CD14-positive monocyte (primary cell): Measurements from ENCODE around the gene MAGEF1. TPM values are rescaled to one million over a fixed set of nuclear protein-coding genes. Genes with fewer than 3 reads are reported as not detected.

Source experiments
- DNase-seq, 3 donors: peaks; one replicate each; pipeline ENCODE4 v3.0.0-alpha.2; 2011 to 2022
- H2AFZ ChIP-seq: 2 replicates; pipeline ENCODE4 v1.6.0; 2012; ENCODE audit warnings: mild to moderate bottlenecking, low read depth, low read length, inconsistent platforms; ENCODE audit not compliant: insufficient read depth, poor library complexity, severe bottlenecking
- H3K27ac ChIP-seq, 2 donors: 1 replicate in 1 of 2; 2 replicates in 1 of 2; pipeline ENCODE4 v1.5.1; 2012 to 2013; ENCODE audit warnings: low read length in 2 of 2, control low read depth in 1 of 2, inconsistent platforms in 1 of 2, low read depth in 1 of 2, mild to moderate bottlenecking in 1 of 2
- H3K27me3 ChIP-seq, 2 donors: one replicate each; pipeline versions ENCODE4 v1.6.0 to v1.6.1; 2011 to 2013; ENCODE audit warnings: low read length in 2 of 2; ENCODE audit not compliant: control insufficient read depth in 2 of 2, insufficient read depth in 2 of 2
- H3K36me3 ChIP-seq, 2 donors: replicated peaks in 1 of 2; 1 replicate in 1 of 2; 2 replicates in 1 of 2; pipeline versions ENCODE4 v1.5.1 to v1.6.1; 2012 to 2013; ENCODE audit warnings: low read length in 2 of 2, control low read depth in 1 of 2, inconsistent platforms in 1 of 2, mild to moderate bottlenecking in 1 of 2; ENCODE audit not compliant: insufficient read depth in 2 of 2, control insufficient read depth in 1 of 2
- H3K4me1 ChIP-seq, 2 donors: 1 replicate in 1 of 2; 2 replicates in 1 of 2; pipeline versions ENCODE4 v1.5.1 to v1.6.1; 2012 to 2013; ENCODE audit warnings: low read length in 2 of 2, control low read depth in 1 of 2, inconsistent platforms in 1 of 2, mild to moderate bottlenecking in 1 of 2, moderate library complexity in 1 of 2; ENCODE audit not compliant: insufficient read depth in 2 of 2, control insufficient read depth in 1 of 2
- H3K4me2 ChIP-seq: replicated peaks from 2 replicates; pipeline ENCODE3; 2012; ENCODE audit warnings: low read length, moderate library complexity, mild to moderate bottlenecking; ENCODE audit not compliant: poor library complexity, severe bottlenecking; ENCODE audit errors: extremely low read depth
- H3K4me3 ChIP-seq, 3 experiments: fragments of 200-600 bp in 1 of 3; sonication (generic) in 1 of 3; replicated peaks in 1 of 3; 1 replicate in 2 of 3; 2 replicates in 1 of 3; pipeline ENCODE4 v1.5.1; 2011 to 2013; ENCODE audit warnings: low read length in 3 of 3, mild to moderate bottlenecking in 3 of 3, control low read depth in 2 of 3, low read depth in 2 of 3, inconsistent platforms in 1 of 3, moderate library complexity in 1 of 3
- H3K79me2 ChIP-seq: 2 replicates; pipeline ENCODE4 v1.6.0; 2012; ENCODE audit warnings: mild to moderate bottlenecking, control low read depth, inconsistent platforms, low read length, moderate library complexity; ENCODE audit not compliant: insufficient read depth
- H3K9ac ChIP-seq: 2 replicates; pipeline ENCODE4 v1.6.0; 2017; ENCODE audit warnings: low read length, mild to moderate bottlenecking; ENCODE audit not compliant: insufficient read depth, poor library complexity, severe bottlenecking
- H3K9me3 ChIP-seq, 2 donors: replicated peaks in 1 of 2; 1 replicate in 1 of 2; 2 replicates in 1 of 2; pipeline versions ENCODE4 v1.5.1 to v1.6.1; 2012 to 2013; ENCODE audit warnings: low read length in 2 of 2, control low read depth in 1 of 2; ENCODE audit not compliant: control insufficient read depth in 1 of 2, insufficient read depth in 1 of 2
- H4K20me1 ChIP-seq: 2 replicates; pipeline ENCODE4 v1.6.0; 2012; ENCODE audit warnings: mild to moderate bottlenecking, low read length, control low read depth, moderate library complexity; ENCODE audit not compliant: insufficient read depth
- H3K27ac Mint-ChIP-seq, 7 donors: one replicate each; pipeline ENCODE4 v1.8.0; 2020; ENCODE audit warnings: mild to moderate bottlenecking in 7 of 7, mixed read lengths in 7 of 7, moderate library complexity in 6 of 7, inconsistent platforms in 2 of 7
- H3K27me3 Mint-ChIP-seq, 3 donors: one replicate each; pipeline ENCODE4 v1.8.0; 2021 to 2022; ENCODE audit warnings: low read depth in 3 of 3, mild to moderate bottlenecking in 3 of 3, mixed read lengths in 3 of 3, moderate library complexity in 3 of 3, inconsistent platforms in 1 of 3
- H3K36me3 Mint-ChIP-seq, 2 donors: one replicate each; pipeline ENCODE4 v1.8.0; 2020; ENCODE audit warnings: mixed read lengths in 2 of 2, inconsistent platforms in 1 of 2, mild to moderate bottlenecking in 1 of 2
- H3K4me1 Mint-ChIP-seq: one replicate; pipeline ENCODE4 v1.8.0; 2020; ENCODE audit warnings: mild to moderate bottlenecking, mixed read lengths
- H3K4me3 Mint-ChIP-seq, 2 donors: one replicate each; pipeline ENCODE4 v1.8.0; 2020; ENCODE audit warnings: mild to moderate bottlenecking in 2 of 2, mixed read lengths in 2 of 2, moderate library complexity in 1 of 2
- H3K9me3 Mint-ChIP-seq, 7 donors: one replicate each; pipeline ENCODE4 v1.8.0; 2020 to 2022; ENCODE audit warnings: mixed read lengths in 7 of 7, mild to moderate bottlenecking in 6 of 7, moderate library complexity in 6 of 7, inconsistent platforms in 2 of 7
- CTCF ChIP-seq: fragments of 200-600 bp; IDR thresholded peaks from one replicate; pipeline ENCODE4 v1.8.0; 2022; ENCODE audit warnings: antibody characterized with exemption, mild to moderate bottlenecking
- WGBS: methylation state at CpG from one replicate; pipeline ENCODE4 v1.1.5; 2013; ENCODE audit warnings: missing lambda C conversion rate; ENCODE audit not compliant: insufficient coverage; 5-methylcytosine and 5-hydroxymethylcytosine counted together
- intact Hi-C, 2 donors: fragments of 100-400 bp; cut with micrococcal nuclease; formaldehyde crosslinking; loops; one replicate each; pipeline versions ENCODE4 v1.15.0 to v1.15.1; 2023
- polyA plus RNA-seq, 3 donors: library from polyadenylated mRNA; depleted of rRNA in 1 of 3; unstranded in 2 of 3; stranded (reverse) in 1 of 3; fragments of 300-500 nt in 2 of 3; fragments of >200 nt in 1 of 3; fragmentation: Illumina TruSeq in 2 of 3; gene quantifications; 1 replicate in 2 of 3; 2 replicates in 1 of 3; pipeline ENCODE4 v1.2.3, GENCODE V29; 2012 to 2021

MAGEF1 gene
- polyA plus RNA-seq, 3 donors, result 1.7 to 14.8 (median 12.2) TPM

GRCh38 chr3:184679056-184679816 lies 32.6 kb downstream of the MAGEF1 start:
- H3K4me3 Mint-ChIP-seq, result peak overlapping the region in 1 of 2 donors; percentile 55
- no peaks in the 10 kb centered on the region for H3K79me2 ChIP-seq
- H3K9me3 Mint-ChIP-seq, result peaks cover 0 to 2% (median 0%) of the 10 kb centered on the region in 7 donors
- no peak for TF ChIP-seq CTCF
- no peaks in the 10 kb centered on the region for H3K36me3 ChIP-seq
- H3K4me1 ChIP-seq, result peaks cover 49 to 51% of the 10 kb centered on the region in 2 donors
- no peaks in the 10 kb centered on the region for H3K9me3 ChIP-seq
- no peak for DNase-seq
- H2AFZ ChIP-seq, result peak overlapping the region; percentile 62
- H3K4me2 ChIP-seq, result no peak overlapping the region
- 31% methylated on average over 19 of the region's 24 CpGs for WGBS
- H4K20me1 ChIP-seq, result no peaks in the 10 kb centered on the region
- H3K9ac ChIP-seq, result peak overlapping the region; percentile 17
- H3K36me3 Mint-ChIP-seq, result no peaks in the 10 kb centered on the region
- no peak overlapping the region for H3K27ac ChIP-seq
- peaks cover 0 to 6% (median 3%) of the 10 kb centered on the region in 3 donors for H3K27me3 Mint-ChIP-seq
- H3K27me3 ChIP-seq, result no peaks in the 10 kb centered on the region
- H3K4me1 Mint-ChIP-seq, result peaks cover 51% of the 10 kb centered on the region
- intact Hi-C loops, result no loop called here
- no peak overlapping the region for H3K4me3 ChIP-seq
- no peak overlapping the region for H3K27ac Mint-ChIP-seq

GRCh38 chr3:184678317-184679055 lies 33.4 kb downstream of the MAGEF1 start:
- DNase-seq, result no peak
- TF ChIP-seq CTCF, result no peak
- Mint-ChIP-seq H3K27me3 (peaks cover 0 to 6% (median 4%) of the 10 kb centered on the region in 3 donors), H3K9me3 (peaks cover 0 to 2% (median 0%) of the 10 kb centered on the region in 7 donors), H3K4me3 (peak overlapping the region in 1 of 2 donors; percentile 55), H3K36me3 (no peaks in the 10 kb centered on the region), H3K4me1 (peaks cover 51% of the 10 kb centered on the region), H3K27ac (no peak overlapping the region)
- intact Hi-C loops, result no loop called here
- H3K79me2 ChIP-seq, result no peaks in the 10 kb centered on the region
- H3K27ac ChIP-seq, result no peak overlapping the region
- H3K4me2 ChIP-seq, result no peak overlapping the region
- H3K9ac ChIP-seq, result peak overlapping the region; percentile 17
- H3K4me3 ChIP-seq, result no peak overlapping the region
- no peaks in the 10 kb centered on the region for H3K27me3 ChIP-seq
- no peaks in the 10 kb centered on the region for H3K36me3 ChIP-seq
- H3K9me3 ChIP-seq, result no peaks in the 10 kb centered on the region
- WGBS, result 74% methylated on average over 11 of the region's 16 CpGs
- peak overlapping the region; percentile 62 for H2AFZ ChIP-seq
- peaks cover 49 to 51% of the 10 kb centered on the region in 2 donors for H3K4me1 ChIP-seq
- no peaks in the 10 kb centered on the region for H4K20me1 ChIP-seq
